ENCODE measurements around the gene FOXF2.

Gene FOXF2

DNA sequence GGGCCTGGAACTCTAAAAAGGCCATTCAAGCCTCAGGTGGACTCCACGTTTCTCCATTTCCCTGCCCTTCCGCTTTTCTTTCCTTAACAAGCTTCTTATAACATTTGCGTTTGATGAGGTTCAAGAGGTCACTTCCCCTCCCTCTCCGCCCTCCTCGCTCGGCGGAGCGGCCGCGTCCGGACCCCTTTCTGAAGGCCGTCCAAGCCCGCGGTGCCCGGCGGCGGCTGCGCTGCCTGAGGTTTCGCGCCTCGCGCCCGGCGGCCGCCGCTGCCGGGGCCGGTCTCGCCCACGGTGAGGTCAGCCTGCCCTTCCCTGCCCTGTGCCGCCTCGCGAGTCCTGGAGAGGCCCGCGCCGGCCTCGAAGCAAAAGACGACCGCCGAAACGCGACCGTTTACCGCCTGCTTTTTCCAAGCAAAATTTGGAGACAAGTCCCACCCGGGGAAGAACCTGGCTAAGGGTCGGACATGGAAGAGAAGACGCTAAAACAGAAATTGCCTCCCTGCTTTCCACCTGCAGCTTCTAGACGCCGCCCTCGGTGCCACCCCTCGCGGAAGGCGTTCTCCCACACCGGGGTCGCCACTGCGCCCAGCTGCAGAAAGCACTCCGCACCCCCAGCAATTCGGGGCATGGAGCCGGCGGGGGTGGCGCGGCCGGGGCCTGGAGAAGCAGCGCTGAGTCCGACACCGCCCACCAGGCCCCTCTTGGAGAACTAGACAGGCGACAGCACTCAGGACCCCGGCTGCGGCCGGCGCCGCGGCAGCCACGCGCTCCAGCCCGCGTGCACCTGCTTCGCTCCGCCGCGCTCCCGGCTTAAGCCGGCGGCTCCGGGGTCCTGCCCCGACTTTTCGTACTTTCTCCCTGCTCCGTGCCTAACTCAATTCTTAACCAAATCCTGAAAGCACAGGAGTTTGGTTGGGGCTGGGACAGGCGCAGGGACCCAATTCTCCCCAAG is 11.0 kb upstream of the FOXF2 start:
- no peak for DNase-seq (ENCODE audit: low read depth in 1 of 2, low spot score in 1 of 2)

DNA sequence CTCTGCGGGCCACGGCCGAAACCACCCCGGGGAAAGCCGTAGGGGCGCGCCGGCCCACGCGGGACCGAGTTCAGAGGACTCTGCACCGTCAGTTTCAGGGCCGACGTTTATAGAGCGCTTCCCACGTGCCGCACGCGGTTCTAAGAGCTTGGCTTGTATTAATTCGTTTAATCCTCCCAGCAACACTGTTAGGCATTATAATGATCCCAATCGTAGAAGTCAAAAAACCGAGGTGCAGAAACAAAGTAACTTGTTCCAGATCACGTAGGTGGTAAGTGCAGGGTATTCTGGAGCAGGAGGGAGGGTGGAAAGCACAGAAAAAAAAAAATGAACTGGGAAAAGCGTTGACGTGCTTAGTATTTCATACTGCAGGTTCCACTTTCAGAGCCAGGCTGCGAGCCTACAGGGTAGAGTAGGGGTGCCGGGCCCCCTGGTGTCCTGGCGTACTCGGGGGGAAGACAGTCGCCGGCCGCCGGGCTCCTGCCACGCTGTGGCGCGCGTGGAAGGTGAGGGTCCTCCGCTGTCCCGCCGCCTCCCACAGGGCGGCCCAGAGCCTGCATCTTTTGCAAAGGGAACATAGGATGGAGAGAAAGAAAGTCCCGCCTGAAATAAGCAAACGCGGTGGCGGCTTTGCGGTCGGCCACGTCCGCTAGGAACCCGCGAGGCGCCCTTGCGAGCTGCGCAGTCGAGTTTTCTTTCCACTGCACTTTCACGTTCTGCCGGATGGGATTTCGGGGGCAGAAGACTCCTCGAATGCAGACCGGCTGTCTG is 10.2 kb upstream of the FOXF2 start:
- no peak for DNase-seq (ENCODE audit: low read depth in 1 of 2, low spot score in 1 of 2)

DNA sequence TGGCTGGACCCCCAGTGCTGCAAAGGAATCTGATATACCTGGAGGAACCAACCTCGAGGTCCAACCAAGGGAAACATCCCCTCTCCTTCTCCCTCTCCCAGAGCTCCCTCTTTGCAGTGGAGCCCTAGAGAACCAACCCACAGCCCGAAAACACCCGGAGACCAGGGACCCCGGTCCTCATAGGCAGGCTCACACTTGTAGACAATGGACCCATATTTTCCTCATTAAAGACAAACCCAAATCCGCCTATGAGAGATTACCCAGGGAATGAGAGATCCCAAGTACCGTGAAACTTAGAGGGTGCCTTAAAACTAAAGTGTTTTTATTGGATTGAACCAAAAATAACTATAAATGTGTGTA is 9.6 kb upstream of the FOXF2 start:
- no peak for DNase-seq (ENCODE audit: low read depth in 1 of 2, low spot score in 1 of 2)

DNA sequence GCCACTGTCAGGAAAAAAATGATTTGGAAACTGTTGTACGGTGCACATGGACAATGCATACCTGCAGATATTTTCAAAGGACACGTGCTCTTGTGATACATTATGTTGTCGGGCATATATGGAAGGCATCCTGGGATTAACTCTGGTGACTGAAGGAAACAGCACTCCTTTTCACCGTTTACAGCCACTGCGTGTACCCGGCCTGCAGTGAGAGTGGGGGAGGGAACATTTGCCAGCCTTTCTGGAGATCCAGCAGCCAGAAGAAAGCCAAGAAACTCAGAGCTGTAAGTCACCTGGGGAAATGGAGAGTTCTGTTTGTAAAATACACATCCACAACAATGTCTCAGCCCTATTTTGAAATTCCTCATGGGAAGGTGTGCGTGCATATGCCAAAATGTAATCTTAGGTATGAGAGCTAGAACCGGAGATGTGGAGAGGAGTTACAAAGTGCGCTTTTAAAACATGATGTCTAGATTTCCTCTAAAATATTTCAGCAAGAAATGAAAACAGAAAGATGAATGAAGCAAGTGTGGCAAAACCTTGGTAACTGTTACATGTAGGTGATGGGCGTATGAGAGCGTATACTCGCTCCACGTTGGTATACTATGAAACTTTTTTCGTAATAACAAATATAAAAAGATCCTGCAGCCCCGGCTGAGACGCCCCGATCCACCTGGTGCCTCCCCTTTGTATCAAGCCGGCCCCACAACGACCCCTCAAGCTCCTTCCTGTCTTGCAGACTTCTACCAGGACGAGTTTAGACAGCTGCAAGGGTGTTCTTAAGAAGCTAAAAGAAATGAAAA is 8.6 kb upstream of the FOXF2 start:
- DNase-seq (ENCODE audit: low read depth in 1 of 2, low spot score in 1 of 2): no peak

DNA sequence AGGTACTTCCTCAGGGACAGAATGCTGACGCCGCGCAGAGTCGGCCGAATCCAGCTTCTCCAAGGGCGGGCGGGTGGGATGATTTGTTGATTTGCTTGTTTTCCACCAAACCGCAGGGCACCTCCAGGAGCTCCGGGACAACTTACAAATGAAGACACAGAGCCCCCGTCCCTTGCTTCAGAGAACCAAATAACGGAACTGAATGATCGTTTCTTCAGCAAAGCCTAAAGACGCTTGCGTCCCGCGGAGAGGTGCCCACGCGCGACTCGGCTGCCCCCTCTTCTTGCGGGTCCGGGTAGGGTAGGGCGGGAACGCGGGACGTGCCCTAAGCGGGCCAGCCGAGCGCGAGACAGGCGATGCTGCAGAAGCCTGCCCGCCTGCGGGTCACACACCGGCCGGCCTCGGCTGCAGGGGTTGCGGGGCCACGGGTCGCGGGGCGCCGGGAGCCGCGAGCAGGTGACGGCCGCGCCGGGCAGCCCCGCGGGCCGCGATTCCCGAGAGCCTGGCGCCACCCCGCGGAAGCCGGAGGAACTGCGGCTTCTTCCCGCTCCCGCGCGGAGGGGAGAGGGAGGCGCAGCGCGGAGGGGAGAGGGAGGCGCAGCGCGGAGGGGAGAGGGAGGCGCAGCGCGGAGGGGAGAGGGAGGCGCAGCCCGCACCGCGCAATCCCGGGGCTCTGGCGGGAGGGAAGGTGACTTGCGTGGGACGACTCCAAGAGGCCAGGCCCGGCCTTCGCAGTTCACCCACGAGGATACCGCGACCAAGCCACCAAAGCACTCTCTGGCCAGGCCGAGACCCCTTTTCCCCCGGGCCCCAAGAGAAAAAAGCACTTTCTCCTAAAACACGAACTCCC is 7.7 kb upstream of the FOXF2 start:
- DNase-seq (ENCODE audit: low read depth in 1 of 2, low spot score in 1 of 2): peak; percentile 10 to 60

DNA sequence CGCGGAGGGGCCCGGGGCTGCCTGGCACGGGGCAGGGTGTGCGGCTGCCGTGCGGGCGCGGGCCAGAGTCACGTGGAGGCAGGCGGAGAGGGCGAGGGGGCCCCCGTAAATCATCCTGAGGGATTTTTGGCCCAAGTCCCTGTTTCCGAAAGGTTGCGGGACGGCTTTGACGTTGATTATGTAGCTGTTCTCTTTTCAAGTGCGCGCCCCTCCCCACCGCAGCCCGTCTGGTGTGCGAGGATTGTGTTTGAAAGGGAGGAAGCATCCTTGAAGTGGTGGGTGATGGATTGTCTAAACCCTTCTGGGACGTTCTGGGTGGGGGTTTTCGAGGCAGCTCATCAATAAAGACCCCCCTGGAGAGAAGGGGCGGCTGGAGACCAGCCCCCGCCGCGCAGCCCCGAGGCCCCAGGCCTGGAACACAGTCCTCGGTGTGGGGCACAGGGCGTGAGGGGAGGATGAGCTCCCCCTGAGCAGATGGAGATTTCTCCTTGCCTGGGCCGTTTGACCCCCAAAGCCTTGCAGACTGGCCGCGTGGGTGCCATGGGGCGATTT is 7.0 kb upstream of the FOXF2 start:
- DNase-seq (ENCODE audit: low read depth in 1 of 2, low spot score in 1 of 2): no peak

DNA sequence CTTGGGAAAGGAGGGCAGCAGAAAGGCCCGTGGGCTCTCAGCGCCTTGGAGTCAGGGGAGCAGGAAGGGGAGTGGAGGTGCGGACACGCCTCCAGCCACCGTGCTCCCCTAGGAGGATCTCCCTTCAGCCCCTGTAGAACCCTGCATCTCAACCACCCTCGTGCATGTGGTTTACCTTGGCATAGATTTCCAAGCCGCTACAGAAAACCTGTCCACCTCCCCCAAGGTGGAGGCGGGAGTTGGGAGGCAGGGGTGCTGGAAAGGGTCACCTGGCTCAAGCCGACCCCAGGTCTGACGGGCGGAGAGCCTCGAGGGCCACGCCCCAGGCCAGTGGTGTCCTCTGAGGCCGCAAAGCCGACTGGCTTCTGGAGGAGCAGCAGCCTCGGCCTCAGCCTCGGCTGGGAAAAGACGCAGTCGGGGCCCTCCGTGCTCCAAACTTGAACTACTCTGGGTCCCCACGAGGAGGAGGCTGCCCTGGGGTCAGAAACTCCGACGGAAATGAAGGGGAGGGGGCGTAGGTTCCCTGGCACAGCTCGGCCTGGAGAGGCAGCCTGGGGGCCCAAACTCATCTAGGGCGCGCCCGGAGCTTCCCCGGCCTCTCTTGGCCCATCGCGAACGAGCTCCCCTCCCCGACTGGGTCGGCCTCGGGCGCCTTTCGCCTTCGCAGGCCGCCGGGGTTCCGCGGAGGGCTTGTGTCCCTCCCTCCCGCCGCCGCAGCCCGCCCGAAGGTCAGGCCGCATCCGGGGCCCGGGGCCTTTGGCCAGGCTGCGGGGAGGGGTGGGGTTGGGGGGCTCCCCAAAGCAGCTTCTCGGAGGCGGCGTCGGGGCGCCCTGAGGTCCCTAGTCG is 6.3 kb upstream of the FOXF2 start:
- no peak for DNase-seq (ENCODE audit: low read depth in 1 of 2, low spot score in 1 of 2)

DNA sequence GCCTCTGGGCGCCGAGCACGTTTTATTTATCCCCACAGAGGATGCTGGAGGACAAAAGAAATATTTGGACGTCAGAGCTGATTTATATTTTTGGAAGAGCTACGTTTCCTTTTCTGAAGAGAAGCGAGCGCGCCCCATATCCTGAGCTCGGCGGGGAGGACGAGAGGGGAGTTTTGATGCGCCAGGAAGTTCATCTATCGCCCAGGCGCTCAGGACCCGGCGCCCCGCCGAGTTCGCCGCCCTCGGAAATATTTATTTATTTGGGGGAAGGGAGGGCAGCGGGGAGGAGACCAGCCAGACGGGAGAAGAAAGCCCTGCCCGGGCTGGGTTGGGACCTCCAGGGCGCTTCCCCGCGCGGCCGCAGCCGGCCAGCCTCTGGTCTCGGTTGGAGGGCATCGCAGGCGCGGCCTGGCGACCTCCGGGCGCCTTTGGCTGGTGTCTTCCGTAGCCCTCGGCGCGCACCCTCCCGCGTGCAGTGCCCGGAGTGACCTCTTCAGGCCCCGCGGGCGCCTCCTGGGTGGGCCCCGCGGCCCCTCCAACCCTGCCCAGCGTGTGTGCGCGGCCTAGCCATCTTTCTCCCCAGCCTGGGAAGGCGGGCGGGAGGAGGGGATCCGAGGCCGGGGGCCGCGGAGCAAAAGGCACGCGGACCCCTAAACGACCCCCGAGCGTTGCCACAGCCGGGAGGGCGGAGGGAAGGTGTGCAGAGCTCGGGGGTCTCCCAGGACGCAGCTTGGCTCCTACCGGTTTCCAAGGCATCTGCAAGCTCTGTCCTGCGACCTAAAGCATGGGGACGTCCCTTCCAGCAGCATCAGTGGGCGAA is 5.4 kb upstream of the FOXF2 start:
- DNase-seq (ENCODE audit: low read depth in 1 of 2, low spot score in 1 of 2): no peak

DNA sequence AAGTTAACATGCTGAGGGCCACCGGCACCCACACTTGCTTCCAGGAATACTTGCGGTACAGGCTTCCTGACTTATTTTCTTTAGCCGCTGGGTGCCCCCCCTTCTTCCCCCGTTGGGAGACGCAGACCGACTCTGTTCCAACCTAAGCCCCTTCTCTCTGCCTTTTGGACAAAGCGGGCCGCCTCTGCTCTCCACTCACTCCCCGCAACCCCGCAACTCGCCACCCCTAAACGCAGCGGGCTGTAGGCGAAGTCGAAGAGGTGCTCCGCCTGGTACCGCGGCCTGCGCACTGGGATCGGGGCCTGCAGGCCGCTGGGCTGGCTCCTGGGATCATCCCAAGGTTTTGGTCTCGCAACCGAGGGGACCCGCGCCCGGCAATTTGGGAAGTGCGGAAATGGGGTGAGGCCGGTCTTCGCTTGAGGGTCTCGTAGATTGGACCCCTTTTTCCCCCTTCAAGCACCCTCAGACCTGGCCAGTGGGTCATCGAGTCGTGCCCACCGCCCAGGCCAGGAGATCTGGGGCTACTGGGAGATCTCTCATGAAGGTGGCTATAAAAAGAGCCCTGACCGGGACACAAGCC is 4.7 kb upstream of the FOXF2 start:
- no peak for DNase-seq (ENCODE audit: low read depth in 1 of 2, low spot score in 1 of 2)

DNA sequence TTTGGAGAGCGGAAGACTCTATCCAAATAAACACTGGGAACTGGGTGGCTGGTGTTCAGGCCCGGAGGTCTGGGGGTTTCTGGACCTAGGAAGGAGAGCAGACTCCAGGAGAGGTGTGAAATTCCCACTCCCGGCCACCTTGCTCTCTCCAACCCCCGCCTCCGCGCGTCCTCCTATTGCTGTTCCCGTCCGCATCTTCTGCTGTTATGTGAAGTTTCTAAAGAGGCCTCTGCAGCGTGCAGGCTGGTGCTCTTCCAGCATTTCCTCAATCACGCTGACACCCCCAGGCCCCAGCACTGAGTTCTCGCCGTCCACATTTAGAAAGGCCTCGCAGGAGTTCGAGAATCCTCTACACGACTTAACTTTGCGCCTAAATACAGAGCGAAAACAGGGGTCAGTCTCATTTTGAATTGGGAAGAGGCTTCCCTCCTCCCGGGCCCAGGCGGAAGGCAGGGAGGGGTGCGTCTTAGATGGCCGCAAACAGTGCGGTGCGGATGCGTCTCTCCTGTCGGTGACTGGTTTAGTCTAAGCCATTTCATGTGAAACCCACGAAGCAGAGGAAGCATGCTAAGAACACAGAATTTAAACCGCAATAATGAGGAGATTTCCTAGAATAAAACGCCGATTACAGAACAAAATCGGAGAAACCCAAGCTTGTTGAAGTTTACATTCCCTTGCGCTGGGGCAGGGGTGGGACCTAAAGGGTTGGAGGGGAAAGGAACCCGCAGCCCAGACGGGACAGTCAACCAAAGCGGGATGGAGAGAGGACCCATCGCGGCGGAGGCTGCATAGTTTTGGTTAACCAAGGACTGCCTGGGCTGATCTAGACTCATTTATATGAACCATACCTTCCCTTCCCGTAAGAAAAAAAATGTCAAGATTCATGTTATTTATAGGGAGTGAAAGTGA is 4.0 kb upstream of the FOXF2 start:
- no peak for DNase-seq (ENCODE audit: low read depth in 1 of 2, low spot score in 1 of 2)

DNA sequence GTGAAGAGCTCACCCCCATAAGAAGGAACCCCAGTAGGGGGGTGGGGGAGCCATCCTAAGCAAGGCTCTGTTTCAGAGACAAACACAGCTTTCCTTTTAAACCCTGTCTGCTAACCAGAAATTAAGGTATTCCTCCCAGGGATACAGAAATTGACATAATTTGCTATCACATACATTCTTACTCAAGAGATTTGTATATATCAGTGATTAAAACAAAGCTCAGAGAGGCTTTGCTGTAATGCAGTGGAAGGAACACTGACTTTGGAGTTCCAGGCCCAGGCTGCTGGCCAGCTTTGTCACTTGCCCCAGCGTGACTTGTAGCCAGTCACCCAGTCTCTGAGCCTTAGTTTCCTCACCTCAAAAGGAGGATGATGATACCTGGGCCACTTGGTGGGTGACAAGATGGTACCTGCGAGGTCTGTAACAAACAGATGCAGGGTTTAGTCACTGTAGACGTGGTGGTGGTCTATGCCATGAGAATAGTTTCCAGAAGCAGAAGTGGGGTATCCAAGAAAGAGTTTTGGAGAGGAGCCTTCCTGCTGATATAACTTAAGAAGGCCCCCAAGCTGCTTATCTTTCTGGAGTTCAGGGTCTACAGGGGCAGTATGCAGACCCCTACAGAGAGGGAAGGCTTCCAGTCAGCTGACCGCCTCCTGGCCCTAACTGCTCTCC is 3.2 kb upstream of the FOXF2 start:
- DNase-seq (ENCODE audit: low read depth in 1 of 2, low spot score in 1 of 2): no peak

DNA sequence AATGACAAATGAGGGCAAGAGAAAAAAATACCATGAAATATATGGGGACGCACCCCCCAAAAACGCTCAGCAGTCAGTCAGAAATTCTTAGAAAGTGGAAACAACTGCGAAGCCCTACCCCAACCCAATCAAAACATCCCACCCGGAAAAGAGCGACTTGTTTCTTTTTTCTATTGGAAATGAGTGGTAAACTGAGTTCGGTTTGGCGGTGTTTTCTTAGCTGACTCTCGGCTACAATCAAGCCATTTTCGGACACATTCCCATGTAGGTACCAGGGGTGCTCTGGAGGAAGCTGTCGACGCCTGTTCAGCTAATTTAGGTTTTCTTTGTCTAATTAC is 1.9 kb upstream of the FOXF2 start:
- no peak for DNase-seq (ENCODE audit: low read depth in 1 of 2, low spot score in 1 of 2)

DNA sequence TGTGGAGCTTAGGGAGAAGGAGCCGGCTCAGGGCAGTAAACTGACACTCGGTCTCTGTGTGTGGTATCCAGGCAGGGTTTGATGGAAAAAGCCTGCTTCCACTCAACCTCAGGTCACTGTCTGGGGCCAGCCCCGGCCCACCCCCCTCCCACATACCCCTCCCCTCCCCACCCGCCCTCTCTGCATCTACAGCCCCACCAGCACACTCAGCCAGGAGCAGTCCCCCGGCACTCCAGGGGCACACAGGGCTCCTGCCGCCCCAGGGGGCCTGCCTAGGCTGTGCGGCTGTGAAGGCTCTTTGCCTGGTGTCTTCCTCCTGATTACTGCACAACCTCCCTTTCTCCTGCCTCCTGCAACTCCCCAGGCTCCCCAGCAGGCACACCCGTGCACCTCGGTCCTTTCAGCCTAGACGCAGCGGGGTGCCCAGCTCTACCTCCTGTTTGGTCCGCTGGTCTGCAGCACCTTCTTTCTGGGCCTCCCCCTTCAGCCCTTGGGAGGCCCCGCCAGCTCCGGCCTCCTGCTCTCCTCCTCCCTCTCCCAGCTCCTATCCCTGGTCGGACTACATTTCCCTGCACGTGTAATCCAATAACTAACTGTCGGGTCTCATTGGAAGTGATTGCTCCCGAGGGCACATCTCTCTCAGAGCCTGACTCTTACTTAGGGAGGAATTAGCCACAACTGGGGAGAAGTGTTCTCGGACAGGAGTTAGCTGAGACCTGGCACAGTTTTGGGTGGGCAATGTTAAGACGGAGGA is 1.3 kb upstream of the FOXF2 start:
- DNase-seq (ENCODE audit: low read depth in 1 of 2, low spot score in 1 of 2): no peak

DNA sequence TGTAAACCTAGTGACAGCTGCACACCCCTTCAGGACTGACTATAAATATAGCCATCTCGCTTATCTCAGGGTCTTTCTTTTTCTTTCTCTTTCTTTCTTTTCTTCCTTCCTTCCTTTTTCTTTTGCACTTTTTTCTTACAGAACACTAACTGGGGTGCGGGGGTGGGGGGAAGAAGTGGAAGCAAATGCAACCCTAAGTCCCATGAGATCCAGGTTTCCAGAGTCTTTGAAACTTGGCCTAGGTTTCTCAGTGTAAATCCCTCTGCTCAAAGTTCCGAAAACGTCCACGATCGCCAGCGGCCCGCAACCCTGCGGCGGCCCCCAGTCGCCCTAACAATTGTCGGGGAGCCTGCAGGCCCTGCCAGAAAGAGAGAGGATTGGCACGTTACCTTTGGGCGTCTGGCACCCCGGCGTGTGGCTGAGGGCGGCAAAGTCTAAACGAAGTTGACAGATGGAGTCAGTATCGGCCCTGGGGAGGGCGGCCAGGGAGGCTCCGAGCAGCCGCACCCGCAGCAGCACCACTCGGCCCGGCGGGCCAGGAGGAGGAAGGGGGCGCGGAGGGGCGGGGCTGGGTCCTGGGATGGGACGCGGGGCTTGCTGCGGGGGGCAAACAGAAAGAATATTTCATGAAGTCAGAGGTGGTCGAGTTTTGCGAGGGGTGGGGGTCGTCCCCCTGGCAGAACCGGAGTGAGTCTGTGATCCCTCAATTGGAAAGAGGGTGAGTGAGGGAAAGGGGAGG is 577 bp upstream of the FOXF2 start:
- DNase-seq (ENCODE audit: low read depth in 1 of 2, low spot score in 1 of 2): no peak
